Stimulated activated CD4-positive, alpha-beta T cell treated with anti-CD3 and anti-CD28 coated beads, Interleukin-1b, Interleukin-23, amount 100 ng/mL, for 4 hours (primary cell): ENCODE measurements around the gene SMIM38.
"Not testable (repeated sequence)": the region's sequence is repeated elsewhere in the genome, so short reads cannot be mapped to it uniquely, and the experiment has no call there.

ENCODE experiments used
- DNase-seq, 2 donors: peaks; one replicate each; pipeline ENCODE4 v3.0.0-alpha.2; 2020; ENCODE audit warnings: low read depth in 2 of 2

Gene SMIM38

DNA sequence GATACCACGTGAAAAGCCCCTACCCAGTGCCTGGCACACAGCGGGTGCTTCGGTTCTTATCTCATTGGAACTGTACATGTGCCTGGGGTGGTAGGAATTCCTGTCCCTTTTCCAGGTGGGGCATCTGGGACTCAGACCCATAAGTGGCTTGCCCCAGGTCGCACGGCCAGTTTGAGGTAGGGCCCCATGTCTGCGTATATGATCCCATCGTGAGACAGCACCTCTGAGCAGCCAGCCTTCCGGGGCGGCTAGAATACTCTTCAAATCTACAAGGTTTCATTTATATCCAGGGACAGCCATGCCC lies 33.5 kb upstream of the SMIM38 start:
- DNase-seq = no peak

DNA sequence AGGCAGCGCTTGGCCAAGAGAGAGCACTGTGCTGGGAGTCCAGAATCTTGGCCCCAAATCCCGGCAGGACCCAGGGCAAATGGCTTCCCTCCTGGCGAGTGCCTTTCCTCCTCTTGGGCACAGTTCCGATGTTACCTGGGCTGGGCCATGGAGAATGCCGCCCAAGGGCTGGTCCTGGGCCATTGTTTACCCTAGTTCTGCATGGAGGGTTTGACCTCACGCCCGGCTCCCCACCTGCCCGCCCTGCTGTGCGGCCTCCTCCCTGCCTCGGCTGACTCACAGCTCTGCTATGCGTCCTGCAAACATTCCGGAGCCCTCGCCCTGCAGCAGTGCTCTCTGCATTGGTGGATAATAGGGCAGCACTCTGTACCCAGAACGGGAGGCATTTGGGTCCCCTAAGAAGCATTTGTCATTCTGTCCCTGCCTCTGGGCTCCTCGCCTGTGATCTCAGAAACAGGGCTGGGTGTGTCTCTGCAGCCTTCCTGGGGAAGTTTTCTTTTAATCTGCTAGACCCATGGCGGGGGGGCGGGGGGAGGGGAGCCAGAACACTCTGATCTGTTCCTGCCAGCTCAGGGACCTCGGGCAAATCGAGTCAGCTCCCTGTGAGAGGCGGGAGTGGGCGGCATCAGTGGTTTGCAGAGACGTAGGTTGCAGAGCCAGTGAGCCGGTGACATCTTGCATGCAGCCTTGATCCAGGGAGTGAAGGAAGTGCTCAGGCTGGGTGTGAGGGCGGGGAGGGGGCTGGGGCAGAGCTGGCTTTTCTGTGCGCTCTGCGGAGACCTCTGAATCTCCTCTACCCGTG lies 32.9 kb upstream of the SMIM38 start:
- peak; percentile 74 to 75 for DNase-seq

DNA sequence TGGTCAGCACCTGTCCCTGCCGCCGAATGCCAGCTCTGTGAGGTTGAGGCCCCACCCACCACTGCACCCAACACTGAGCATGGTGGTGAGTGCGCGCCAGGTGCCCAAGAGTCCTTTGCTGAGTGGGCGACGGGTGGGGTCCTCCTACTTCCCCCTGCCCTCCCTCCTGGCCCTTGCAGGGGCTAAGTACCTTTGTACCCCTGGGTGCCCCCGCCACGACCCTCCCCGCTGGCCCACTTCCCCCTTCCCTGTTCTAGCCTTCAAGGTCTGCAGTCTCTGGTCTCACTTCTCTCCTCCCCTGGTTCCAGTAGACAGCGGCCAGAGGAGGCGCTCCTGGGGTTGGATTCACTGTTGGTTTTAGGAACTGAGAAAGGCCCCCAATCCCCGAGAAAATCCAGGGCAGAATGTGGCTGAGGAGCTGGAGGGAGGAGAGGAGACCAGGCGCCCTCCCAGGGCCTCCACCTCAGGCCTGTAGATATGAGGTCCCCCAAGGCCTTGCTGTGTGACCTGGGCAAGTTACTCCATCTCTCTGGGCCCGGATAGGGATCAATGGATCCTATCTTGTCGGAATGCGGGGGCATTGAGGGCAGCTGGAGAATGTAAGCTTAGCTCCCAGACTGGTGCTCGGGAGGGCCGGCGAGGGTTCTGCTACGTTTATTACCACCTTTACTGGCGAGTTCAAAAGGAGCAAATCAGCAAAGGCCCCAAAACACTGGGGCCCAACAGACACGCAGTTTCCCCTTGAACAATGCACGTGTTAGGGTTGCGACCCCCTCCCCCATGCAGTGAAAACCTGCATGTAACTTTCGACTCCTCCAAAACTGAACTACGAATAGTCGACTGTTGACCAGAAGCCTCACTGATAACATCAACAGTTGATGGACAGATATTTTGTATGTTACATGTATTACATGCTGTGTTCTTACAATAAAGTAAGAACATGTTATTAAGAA lies 31.9 kb upstream of the SMIM38 start:
- DNase-seq = peak in 1 of 2 donors; percentile 22

DNA sequence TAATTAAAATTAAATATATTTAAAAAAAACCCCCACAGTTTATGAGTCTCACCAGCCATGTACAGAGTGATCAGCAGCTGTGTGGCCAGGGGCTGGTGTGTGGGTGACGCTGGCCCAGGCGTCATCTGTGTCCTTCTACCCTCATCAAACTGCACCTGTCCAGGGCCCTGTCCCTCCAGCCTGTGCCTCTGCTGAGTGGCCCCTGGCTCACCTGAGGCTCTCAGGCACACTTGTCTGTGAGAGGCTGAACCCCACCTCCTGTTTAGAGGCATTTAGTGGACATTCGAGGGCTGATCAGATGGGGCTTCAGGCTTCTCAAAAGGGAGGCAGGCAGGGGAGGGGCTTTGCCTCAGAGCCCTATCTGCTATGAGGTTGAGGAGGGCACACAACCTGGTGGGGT lies 29.9 kb upstream of the SMIM38 start:
- DNase-seq = no peak

DNA sequence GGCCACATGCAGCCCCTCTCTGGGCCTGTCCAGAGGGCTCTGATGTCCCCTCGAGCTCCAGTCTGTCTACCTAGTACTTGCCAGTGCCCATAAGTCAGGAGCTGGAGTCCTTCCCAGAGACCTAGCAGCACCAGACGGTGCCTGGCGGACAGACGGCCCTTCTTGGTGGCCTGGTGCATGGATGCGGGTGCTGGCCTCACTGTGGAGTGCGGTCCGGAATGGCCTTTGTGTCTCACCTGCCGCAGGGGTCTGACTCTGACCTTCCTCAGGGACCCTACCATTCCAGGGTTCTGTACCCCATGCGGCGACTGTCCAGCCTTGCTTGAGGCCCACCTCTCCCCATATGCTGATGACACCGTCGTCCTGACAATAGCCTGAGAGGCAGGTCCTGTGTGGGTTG lies 29.4 kb upstream of the SMIM38 start:
- DNase-seq = no peak

DNA sequence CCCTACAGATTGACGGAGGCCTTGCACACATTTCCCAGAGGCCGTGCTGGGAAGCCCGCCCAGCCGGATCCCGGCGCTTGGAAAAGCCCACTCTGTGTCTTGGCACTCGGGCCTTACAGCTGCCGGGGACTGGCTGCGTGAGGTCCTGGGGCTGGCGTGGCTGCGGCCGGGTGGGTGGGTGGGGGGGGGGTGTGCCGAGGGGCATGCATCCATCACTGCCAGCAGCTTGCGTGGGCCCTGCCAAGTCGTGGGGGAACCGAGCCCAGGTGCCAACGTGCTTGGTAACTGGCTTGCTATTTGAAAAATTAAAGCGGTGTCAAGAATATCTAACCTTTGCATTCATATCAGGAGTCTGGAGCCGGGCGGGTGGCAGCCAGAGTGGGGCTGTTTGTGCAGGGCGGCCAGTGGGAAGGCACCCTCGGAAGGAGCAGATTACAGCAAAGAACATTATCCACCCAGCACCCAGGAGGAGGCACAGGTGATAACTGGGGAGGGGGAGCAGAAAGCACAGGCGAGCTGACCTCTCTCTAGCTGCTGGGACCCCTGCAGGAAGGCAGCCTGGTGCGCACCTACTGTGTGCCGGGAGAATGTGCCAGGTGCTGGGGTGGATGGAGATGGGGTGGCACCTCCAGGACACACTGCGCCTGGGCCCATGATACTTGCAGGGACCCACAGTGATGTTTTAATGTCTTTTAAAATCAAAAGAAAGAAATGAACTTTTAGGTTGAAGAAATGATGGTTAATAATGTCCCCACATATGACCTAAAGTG lies 28.5 kb upstream of the SMIM38 start:
- no peak for DNase-seq

DNA sequence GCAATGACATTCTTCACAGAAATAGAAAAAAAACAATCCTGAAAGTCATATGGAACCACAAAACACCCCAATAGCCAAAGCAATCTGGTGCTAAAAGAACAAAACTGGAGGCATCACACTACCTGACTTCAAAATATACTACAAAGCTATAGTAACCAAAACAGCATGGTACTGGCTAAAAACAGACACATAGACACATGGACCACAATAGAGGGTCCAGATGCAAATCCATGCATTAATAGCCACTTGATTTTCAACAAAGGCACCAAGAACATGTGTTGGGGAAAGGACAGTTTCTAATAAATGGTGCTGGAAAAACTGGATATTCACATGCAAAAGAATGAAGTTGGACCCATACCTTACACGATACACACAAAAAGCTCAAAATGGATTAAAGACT lies 27.9 kb upstream of the SMIM38 start:
- DNase-seq = no peak

DNA sequence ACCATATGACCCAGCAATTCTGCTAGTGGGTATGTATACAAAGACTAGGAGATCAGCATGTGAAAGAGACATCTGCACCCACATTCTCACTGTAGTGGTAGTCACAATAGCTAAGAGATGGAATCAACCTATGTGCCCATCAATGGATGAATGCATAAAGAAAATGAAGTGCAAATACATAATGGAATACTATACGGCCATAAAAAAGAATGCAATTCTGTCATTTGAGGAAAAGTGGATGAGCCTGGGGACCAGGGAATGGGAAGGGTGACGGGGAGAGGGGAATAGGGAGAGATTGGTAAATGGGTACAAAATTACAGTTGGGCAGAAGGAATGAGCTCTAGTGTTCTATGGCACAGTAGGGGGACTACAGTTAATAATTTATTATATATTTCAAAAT lies 26.7 kb upstream of the SMIM38 start:
- DNase-seq = no peak

DNA sequence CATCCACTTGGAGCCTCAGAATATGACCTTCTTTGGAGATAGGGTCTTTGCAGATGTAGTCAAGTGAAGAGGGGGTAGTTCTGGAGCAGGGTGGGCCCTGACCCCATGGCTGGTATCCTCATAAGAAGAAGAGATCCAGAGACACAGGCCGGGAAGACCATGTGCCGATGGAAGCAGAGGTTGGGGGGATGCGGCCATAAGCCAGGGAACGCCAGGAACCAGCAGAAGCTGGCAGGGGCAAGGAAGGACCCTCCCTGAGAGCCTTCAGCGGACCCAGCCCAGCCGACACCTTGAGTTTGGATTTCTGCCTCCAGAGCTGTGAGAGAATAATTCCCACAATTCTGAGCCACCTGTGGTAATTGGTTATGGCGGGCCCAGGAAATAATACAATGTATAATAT lies 26.1 kb upstream of the SMIM38 start:
- no peak for DNase-seq

DNA sequence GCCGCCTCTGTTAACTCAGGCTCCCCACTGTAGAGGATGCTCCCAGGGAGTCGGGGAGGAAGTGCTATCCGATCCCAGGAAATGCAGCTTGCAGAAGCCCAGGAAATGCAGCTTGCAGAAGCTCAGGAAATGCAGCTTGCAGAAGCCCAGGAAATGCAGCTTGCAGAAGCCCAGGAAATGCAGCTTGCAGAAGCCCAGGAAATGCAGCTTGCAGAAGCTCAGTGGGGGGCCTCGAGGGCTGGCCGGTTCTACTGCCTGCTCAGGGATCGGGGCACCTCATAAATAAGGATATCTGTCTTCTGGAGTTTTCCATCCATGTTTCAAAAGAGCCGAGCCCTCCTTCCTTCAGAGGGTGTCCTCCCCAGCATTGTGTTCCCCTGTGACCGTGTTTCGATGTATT lies 25.1 kb upstream of the SMIM38 start:
- no peak for DNase-seq

DNA sequence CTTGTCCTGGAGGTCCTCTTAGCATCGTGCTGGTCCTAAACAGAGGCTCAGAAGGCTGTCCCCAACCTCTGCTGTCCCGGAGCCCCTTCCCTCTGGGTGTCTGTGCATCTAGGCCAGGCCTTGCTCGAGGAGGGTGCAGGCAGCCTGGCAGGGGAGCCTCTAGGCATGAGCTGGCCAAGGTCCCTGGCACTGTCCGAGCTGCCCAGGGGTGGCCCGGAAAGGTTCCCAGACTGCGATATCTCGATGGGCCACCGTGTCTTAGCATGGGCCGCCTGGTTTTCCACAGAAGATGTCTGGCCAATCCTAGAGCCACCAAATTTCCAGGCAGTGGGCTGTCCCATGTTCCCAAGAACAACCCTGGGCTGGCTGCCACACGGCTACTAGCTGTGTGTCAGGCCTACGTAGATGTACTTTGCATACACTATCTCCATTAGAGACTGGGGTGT lies 24.6 kb upstream of the SMIM38 start:
- DNase-seq = no peak

DNA sequence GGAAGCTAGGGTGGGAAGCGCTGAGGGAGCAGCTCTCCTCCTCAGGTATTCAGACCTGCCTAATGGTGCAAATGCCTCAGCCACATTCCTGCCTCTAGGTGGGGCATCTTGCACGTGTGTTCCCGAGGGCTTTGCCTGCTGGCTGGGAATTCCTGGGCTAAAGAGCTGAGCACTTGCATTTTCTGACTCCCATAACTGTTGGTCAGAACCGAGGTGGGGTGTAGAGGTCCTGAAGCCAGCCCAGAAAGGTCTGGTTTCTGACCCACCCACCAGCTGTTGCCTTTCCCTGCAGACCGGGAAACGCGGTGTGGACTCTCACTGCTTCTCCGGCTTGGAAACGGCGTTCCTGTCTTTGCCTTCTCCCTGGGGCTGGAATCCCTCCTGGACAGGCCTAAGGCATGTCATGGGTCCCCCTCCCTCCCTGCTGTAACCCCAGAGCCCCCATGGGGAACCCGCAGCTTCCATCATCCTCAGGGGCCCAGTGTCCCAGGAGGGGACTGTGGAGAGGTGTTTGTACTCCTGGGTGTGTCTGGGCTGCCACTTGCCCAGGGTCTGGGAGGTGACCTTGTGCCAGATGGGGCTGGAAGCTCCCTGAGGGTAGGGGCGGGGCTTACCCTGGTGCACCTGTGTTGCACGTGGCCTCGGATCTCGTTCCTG lies 24.0 kb upstream of the SMIM38 start:
- DNase-seq = no peak

DNA sequence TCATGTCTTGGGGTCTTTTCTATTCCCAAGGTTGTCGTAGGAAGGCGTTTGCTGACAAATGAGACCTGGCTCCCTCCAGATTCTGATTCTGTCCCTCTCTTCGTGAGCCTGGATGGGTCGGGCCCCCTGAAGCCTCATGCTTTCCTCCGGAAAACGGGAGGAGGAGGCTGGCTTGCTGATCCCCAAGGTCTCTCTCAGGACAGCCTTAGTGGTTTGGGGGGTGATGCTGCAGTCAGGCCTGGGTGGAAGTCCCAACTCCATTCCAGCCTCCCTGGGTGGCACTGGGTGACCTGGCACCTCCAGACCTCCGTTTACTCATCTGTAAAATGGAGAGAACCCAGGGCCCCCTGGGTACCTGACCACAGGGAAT lies 23.4 kb upstream of the SMIM38 start:
- no peak for DNase-seq

DNA sequence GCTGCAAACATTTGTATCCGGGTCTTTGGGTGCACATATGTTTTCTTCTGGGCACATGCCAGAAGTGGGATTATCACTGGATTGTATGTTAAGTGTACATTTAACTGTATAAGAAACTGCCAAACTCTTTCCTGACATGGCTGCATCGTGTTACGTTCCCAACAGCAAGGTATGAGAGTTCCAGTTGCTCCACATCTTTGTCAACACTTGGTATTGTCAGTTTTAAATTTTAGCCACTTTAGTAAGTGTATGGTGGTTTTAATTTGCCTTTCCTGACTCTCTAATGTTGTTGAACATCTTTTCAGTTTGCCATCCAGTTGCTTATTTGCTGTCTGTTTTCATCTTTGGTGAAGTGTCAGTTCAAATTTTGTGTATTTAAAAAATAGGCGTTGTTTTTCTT lies 22.5 kb upstream of the SMIM38 start:
- DNase-seq = no peak

DNA sequence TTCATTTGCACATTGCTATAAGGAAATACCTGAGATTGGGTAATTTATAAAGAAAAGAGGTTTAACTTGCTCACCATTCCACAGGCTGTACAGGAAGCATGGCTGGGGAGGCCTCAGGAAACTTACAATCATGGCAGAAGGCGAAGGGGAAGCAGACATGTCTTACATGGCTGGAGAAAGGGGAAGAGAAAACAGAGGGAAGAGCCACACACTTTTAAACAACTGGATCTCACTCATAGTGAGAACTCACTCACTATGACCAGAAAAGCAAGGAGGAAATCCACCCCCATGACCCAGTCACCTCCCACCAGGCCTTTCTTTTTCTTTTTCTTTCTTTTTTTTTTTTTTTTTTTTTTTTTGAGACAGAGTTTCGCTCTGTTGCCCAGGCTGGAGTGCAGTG lies 21.6 kb upstream of the SMIM38 start:
- not testable (repeated sequence) for DNase-seq

DNA sequence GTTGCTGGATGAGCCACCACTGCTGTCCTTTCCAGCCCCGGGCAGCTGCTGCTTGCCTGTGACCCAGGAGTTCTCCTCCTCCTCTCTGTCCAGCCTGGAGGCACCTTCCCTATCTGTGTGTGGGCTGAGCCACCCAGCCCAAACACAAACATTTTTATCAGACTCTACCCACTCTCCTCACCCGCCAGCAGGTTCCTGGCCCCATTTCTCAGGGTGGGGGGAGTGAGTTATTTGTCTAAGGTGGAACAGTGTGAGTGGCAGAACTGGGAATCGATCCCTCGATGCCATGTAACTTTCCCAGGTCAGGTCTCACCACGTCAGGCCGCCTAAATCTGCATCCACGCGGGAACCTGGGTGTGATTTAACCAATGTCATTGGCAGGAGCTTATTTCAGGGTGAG lies 20.8 kb upstream of the SMIM38 start:
- no peak for DNase-seq

DNA sequence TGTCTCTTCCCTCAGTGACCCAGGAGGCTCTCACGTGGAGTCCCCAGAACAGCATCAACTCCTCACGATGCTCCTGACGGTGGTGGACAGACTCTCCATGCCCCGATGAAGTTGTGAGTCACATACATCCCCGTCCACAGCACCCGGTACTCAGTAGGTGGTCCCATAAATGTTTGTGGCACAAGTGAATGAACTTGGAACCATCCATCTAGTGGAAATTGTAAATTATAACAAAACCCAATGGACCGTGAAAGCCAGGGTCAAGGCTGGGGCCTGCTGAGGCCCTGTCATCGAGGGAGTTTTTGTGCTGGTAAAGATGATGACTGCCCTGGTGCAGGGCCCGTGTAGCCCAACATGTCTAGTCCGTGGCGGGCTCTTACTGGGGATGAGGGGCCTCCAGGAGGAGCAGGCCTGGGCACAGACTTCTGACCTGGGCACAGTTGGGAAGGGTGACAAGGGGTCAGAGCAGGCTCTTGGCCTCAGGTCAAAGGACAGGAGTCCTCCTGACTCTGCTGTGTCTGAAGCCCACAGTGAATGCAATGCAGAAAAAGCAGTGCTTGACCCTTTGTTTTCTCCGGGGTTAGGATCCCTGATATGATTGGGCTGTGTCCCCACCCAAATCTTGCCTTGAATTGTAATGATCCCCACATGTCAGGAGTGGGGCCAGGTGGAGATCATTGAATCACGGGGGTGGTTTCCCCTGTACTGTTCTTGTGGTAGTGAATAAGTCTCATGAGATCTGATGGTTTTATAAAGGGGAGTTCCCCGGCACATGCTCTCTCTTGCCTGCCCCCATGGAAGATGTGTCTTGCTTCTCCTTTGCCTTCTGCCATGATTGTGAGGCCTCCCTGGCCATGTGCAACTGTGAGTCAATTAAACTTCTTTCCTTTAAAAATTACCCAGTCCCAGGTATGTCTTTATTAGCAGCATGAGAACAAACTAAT lies 20.0 kb upstream of the SMIM38 start:
- no peak for DNase-seq

DNA sequence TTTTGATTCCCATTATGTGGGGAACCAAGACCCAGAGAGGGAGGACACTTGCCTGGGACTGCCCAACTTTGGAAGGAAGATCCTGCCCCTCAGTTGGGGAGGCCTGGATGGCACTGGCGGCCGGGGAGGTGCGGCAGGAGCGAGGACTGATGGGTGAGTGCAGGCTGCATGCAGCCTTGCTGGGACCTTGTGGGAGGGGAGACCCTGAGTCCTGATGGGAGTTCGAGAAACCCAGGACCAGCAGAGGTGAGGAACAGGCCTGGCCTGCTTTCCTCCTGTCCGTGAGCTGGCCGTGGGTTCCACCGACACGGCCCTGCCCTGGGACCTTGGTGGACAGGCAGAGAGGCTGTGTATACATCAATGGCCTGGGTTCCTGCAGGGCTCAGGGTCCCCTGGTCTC lies 19.3 kb upstream of the SMIM38 start:
- DNase-seq = no peak

DNA sequence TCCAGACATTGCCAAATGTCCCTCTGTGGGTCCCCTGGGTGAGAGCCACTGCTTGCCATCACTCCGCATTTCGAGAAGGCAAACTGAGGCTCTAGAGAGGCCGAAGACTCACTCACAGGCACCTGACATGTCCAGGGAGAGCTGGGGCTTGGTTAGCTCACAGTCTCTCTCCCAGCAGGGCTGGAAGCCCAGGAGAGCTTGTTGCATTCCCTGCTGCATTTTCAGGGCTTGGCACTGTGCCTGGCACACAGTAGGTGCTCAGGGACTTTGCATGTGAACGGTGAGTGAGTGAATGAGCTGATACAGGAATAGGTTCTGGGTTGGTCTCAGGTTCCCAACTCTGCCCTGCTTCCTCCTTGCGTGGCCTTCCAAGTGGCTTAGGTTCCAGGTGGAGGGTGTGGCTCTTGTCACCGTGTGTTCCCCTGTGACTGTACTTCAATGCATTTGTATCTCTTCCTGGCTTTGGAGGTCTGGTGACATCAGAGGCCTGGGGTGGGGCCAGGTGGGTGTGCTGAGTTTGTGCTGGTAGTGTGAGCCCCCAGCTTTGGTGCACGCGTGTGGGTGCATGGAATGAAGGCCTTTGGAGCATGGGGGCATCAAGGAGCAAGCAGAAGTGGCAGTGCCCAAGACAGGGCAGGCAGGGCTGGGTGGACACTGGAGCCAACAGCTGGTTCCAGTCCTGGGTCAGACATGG lies 18.4 kb upstream of the SMIM38 start:
- DNase-seq = no peak

DNA sequence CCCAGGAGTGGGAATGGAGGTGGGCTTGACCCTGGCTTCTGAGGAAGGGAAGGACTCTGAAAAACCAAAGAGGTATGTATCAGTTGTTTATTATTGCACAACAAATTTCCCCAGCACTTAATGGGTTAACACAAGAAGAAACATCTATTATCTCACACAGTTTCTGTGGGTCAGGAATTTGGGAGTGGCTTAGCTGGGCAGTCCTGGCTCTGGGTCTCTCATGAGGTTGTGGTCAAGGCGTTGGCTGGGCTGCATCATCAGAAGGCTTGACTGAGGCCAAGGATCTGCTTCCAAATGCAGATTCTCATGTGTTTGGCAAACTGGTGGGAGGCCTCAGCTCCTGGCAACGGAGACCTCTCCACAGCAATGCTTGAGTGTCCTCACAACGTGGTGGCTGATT lies 17.5 kb upstream of the SMIM38 start:
- DNase-seq = no peak
